ENCODE data around the gene ZSCAN25.
"Not testable (repeated sequence)": the region's sequence is repeated elsewhere in the genome, so short reads cannot be mapped to it uniquely, and the experiment has no call there.

ZSCAN25 gene

DNA sequence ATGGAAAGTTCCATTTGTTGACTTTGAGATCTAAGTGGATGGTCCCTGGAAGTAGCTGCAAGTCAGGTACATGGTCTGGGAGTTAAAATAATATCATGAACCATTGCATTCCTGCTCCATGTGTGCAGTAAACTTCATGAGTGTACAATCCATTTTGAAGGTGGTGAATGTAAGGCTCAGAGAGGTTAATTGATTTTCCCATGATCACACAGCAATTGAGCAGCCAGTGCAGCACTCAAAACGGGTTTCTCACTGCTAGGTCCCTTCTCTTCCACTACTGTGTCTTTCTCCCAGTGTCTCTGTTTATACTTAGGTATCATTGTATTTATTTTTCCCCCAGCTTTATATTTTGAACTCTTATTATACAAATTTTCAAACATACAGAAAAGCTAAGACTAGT lies 9.9 kb downstream of the ZSCAN25 start:
- H3K4me3 ChIP-seq (ENCODE audit: insufficient read depth, low read depth, low read length): no peak overlapping the region
- peaks cover 35% of the 10 kb centered on the region for H3K36me3 ChIP-seq (ENCODE audit: control insufficient read depth, insufficient read depth, low read length)
- H3K27ac ChIP-seq (ENCODE audit: insufficient read depth, low read depth, low read length, poor library complexity, severe bottlenecking): no peak overlapping the region
- H3K9me3 ChIP-seq (ENCODE audit: control insufficient read depth, low read length): no peaks in the 10 kb centered on the region
- 85 to 89% methylated on average over 1 of the region's 1 CpG for WGBS, 2 experiments
- no peaks in the 10 kb centered on the region for H3K4me1 ChIP-seq (ENCODE audit: control insufficient read depth, insufficient read depth, low read length)
- no peaks in the 10 kb centered on the region for H3K27me3 ChIP-seq (ENCODE audit: control insufficient read depth, insufficient read depth, low read length, poor library complexity, severe bottlenecking)

DNA sequence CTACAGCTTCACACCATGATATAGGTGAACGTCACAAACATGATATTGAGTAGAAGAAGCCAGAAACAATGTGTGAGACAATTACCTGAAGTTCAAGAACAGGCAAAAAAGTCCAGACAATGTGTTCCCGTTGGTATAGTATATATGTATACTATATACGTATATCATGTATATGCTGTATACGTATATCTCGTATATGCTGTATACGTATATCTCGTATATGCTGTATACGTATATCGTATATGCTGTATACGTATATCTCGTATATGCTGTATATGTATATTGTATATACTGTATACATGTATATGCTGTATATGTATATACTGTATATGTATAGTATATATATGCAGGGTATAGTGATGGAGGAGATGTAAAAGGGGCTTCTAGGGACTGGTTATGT lies 10.8 kb downstream of the ZSCAN25 start:
- Histone ChIP-seq H3K9me3 (ENCODE audit: control insufficient read depth, low read length) (no peaks in the 10 kb centered on the region), H3K27me3 (ENCODE audit: control insufficient read depth, insufficient read depth, low read length, poor library complexity, severe bottlenecking) (no peaks in the 10 kb centered on the region), H3K36me3 (ENCODE audit: control insufficient read depth, insufficient read depth, low read length) (peaks cover 32% of the 10 kb centered on the region), H3K4me3 (ENCODE audit: insufficient read depth, low read depth, low read length) (no peak overlapping the region), H3K27ac (ENCODE audit: insufficient read depth, low read depth, low read length, poor library complexity, severe bottlenecking) (no peak overlapping the region), H3K4me1 (ENCODE audit: control insufficient read depth, insufficient read depth, low read length) (no peaks in the 10 kb centered on the region)
- WGBS, 2 experiments: 94 to 98% methylated on average over 10 to 11 of the region's 11 CpGs

DNA sequence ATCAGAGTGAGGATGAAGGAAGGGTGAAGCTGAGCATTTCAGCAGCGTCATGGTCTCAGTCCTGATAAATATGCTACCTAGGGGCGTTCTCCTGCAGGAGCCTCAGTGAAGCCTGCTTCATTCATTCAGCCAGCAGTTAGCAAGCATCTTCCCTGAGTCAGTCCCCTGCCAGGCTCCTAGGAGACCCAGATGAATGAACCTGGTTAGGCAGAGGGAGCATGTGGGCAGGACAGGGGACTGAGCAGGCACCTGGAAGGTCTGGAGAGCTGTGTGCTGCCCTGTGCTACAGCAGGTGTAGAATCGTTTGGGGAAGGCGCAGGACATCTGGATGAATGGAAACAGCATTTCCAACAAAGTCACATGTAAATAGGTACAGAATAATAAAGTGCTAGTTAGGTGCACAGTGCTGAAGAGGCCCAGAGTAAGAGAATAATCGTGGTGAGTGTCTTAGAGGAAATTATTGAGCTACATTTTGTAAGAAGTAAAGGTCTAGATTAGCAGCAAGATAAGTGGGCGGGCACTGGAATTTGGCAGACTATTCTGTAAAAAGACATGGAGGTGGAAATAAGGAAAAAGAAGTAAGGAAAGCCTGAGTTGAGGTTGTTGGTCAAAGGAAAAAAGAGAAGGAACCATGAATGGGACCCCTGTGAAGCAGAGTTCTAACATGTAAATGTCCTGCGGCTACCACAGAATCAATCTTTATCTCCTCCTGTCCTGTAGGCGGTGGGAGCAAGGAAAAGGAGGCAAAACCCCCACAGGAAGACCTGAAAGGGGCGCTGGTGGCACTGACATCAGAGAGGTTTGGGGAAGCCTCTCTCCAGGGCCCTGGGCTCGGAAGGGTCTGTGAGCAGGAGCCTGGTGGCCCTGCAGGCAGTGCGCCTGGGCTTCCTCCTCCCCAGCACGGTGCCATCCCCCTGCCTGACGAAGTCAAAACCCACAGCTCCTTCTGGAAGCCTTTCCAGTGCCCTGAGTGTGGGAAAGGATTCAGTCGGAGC lies 12.0 kb downstream of the ZSCAN25 start:
- 53% methylated on average over 14 of the region's 14 CpGs for WGBS, 2 experiments
- peak overlapping the region; percentile 6 for H3K27ac ChIP-seq (ENCODE audit: insufficient read depth, low read depth, low read length, poor library complexity, severe bottlenecking)

DNA sequence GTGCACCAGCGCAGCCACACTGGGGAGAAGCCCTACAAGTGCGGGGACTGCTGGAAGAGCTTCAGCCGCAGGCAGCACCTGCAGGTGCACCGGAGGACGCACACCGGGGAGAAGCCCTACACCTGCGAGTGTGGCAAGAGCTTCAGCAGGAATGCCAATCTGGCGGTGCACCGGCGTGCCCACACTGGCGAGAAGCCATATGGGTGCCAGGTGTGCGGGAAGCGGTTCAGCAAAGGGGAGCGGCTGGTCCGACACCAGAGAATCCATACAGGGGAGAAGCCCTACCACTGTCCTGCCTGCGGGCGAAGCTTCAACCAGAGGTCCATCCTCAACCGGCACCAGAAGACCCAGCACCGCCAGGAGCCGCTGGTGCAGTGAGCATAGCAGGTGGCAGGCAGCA lies 12.9 kb downstream of the ZSCAN25 start:
- H3K9me3 ChIP-seq (ENCODE audit: control insufficient read depth, low read length): no peaks in the 10 kb centered on the region
- WGBS, 2 experiments: 95 to 96% methylated on average over 20 of the region's 20 CpGs
- H3K4me3 ChIP-seq (ENCODE audit: insufficient read depth, low read depth, low read length): no peak overlapping the region
- H3K4me1 ChIP-seq (ENCODE audit: control insufficient read depth, insufficient read depth, low read length): no peaks in the 10 kb centered on the region
- H3K36me3 ChIP-seq (ENCODE audit: control insufficient read depth, insufficient read depth, low read length): peaks cover 27% of the 10 kb centered on the region
- H3K27me3 ChIP-seq (ENCODE audit: control insufficient read depth, insufficient read depth, low read length, poor library complexity, severe bottlenecking): no peaks in the 10 kb centered on the region
- no peak overlapping the region for H3K27ac ChIP-seq (ENCODE audit: insufficient read depth, low read depth, low read length, poor library complexity, severe bottlenecking)

More for the DNA sequence above, 12.0 kb downstream of the ZSCAN25 start:
- no peaks in the 10 kb centered on the region for H3K27me3 ChIP-seq (ENCODE audit: control insufficient read depth, insufficient read depth, low read length, poor library complexity, severe bottlenecking)
- H3K4me1 ChIP-seq (ENCODE audit: control insufficient read depth, insufficient read depth, low read length): no peaks in the 10 kb centered on the region
- H3K36me3 ChIP-seq (ENCODE audit: control insufficient read depth, insufficient read depth, low read length): peaks cover 27% of the 10 kb centered on the region
- no peaks in the 10 kb centered on the region for H3K9me3 ChIP-seq (ENCODE audit: control insufficient read depth, low read length)
- no peak overlapping the region for H3K4me3 ChIP-seq (ENCODE audit: insufficient read depth, low read depth, low read length)

DNA sequence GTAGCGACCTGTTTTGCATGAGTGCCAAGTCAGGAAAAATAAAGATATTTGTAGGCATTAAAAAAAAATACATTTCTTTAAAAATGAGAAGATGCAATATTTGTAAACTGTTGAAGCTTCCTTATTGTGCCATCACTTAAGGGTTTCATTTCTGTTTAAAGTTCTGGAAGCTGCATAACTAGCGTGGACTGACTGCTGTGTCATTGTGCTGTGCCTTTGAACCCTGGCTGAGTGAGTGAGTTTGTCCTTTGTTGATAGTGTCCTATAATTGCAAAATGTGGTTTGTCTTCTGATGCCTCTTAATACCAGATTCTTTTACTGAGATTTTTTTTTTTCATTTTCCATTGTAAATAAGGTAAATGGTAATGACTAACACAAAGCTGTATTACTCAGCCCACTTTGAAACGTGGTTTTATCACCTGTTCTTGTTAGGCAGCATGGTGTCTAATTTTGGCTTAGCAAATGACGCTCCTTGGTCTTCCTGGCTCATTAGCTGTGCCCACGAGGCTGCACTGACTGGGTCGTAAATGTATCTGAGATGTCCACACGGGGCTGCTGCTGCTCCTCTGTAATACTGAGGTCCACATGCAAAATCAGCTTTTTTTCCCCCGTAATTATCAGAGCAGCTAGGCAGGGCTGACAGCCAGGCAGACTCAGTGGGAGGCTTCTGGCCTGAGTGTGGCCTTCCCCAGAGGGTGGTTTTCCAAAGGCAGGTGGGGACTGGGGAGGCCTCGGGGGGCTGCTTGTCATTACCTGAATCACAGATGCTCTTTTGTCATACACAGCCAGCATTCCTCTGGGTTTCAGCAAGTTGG lies 14.8 kb downstream of the ZSCAN25 start:
- Histone ChIP-seq H3K36me3 (ENCODE audit: control insufficient read depth, insufficient read depth, low read length) (peaks cover 17% of the 10 kb centered on the region), H3K27me3 (ENCODE audit: control insufficient read depth, insufficient read depth, low read length, poor library complexity, severe bottlenecking) (no peaks in the 10 kb centered on the region), H3K4me3 (ENCODE audit: insufficient read depth, low read depth, low read length) (no peak overlapping the region), H3K4me1 (ENCODE audit: control insufficient read depth, insufficient read depth, low read length) (no peaks in the 10 kb centered on the region), H3K9me3 (ENCODE audit: control insufficient read depth, low read length) (no peaks in the 10 kb centered on the region), H3K27ac (ENCODE audit: insufficient read depth, low read depth, low read length, poor library complexity, severe bottlenecking) (no peak overlapping the region)
- WGBS, 2 experiments: 32 to 46% methylated on average over 9 of the region's 9 CpGs

DNA sequence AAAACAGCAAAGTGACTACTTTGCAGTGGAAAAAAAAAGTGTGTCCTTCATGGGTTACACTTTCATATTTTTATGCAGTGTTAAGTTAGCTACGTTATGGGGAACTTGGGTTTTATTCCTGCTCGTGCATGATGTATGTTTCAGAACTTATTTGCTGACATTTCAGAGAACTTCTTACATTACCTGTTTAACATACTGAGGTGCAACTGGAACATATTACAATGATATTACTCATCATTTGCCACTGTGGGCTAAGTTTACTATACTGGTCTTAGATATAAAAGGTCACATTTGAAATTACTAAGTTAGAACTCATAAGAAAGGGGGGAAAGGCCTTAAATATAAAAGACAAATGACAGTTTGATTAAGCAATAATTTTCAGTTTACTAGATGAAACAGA lies 20.7 kb downstream of the ZSCAN25 start:
- not testable (repeated sequence) for H3K27ac ChIP-seq (ENCODE audit: insufficient read depth, low read depth, low read length, poor library complexity, severe bottlenecking); H3K4me1 ChIP-seq (ENCODE audit: control insufficient read depth, insufficient read depth, low read length); H3K4me3 ChIP-seq (ENCODE audit: insufficient read depth, low read depth, low read length); H3K9me3 ChIP-seq (ENCODE audit: control insufficient read depth, low read length); H3K36me3 ChIP-seq (ENCODE audit: control insufficient read depth, insufficient read depth, low read length); H3K27me3 ChIP-seq (ENCODE audit: control insufficient read depth, insufficient read depth, low read length, poor library complexity, severe bottlenecking)
- WGBS, 2 experiments: 89% methylated on average over 2 of the region's 2 CpGs

DNA sequence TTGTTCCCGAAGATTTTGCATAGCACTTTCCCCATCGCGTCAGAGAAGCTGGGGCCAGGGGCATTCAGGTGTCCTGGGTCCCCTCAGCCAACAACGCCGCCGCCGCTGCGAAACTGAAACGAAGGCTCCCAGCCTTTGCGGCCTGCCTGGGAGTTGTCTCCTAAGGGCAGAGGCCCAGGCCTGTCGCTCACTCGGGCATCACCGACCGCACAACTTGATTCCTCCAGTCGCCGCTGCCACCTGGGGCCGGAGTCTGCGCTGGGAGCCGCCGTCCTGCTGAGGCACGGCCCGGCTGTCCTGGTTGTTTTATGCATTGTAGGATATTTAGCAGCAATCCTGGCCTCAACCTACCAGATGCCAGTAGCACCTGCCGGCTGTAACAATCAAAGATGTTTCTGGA lies 22.0 kb downstream of the ZSCAN25 start:
- Histone ChIP-seq H3K4me1 (ENCODE audit: control insufficient read depth, insufficient read depth, low read length) (no peaks in the 10 kb centered on the region), H3K27ac (ENCODE audit: insufficient read depth, low read depth, low read length, poor library complexity, severe bottlenecking) (no peak overlapping the region)
- WGBS, 2 experiments: 90% methylated on average over 23 of the region's 23 CpGs

DNA sequence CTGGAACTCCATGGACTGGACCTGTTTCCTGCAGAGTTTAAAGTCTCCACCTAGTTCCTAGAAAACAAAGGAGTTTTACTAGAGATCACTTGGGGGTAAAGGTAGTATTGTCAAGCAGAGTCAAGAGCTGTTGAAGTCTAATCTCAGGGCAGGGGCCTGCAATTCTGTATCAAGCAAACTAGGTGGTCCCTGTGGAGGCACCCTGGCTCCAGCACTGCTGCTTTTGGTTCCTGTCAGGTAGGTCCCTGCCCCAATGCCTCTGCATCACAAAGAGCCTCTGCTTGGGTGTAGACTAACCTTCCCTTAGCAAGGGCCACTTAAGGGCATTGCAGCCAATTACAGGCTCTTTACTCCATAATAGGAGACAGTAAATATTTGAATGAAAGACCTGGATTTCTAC lies 22.5 kb downstream of the ZSCAN25 start:
- Histone ChIP-seq H3K27ac (ENCODE audit: insufficient read depth, low read depth, low read length, poor library complexity, severe bottlenecking) (no peak overlapping the region), H3K36me3 (ENCODE audit: control insufficient read depth, insufficient read depth, low read length) (no peaks in the 10 kb centered on the region), H3K4me1 (ENCODE audit: control insufficient read depth, insufficient read depth, low read length) (no peaks in the 10 kb centered on the region), H3K27me3 (ENCODE audit: control insufficient read depth, insufficient read depth, low read length, poor library complexity, severe bottlenecking) (no peaks in the 10 kb centered on the region), H3K4me3 (ENCODE audit: insufficient read depth, low read depth, low read length) (no peak overlapping the region), H3K9me3 (ENCODE audit: control insufficient read depth, low read length) (no peaks in the 10 kb centered on the region)

More for the DNA sequence above, 22.0 kb downstream of the ZSCAN25 start:
- H3K9me3 ChIP-seq (ENCODE audit: control insufficient read depth, low read length): no peaks in the 10 kb centered on the region
- no peaks in the 10 kb centered on the region for H3K27me3 ChIP-seq (ENCODE audit: control insufficient read depth, insufficient read depth, low read length, poor library complexity, severe bottlenecking)
- no peaks in the 10 kb centered on the region for H3K36me3 ChIP-seq (ENCODE audit: control insufficient read depth, insufficient read depth, low read length)
- H3K4me3 ChIP-seq (ENCODE audit: insufficient read depth, low read depth, low read length): no peak overlapping the region

DNA sequence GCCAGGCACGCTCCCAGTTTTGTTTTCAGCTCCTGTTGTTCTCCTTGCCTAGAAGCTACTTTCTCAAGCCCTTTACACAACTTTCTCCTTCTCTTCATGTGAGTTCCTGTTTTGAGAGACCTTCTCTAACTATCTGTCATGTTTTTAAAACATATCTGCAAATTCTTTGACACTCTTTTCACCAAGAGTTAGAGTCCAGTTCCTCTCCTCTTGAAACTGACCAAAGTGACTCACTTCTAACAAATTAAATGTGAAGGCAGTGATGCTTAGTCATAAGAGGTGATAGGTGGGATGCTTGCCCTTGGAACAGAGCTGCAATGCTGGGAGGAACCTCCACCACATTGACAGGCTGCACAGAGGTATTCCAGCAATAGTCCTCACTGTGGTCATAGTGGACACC lies 25.3 kb downstream of the ZSCAN25 start:
- Histone ChIP-seq H3K4me3 (ENCODE audit: insufficient read depth, low read depth, low read length) (no peak overlapping the region), H3K4me1 (ENCODE audit: control insufficient read depth, insufficient read depth, low read length) (no peaks in the 10 kb centered on the region), H3K36me3 (ENCODE audit: control insufficient read depth, insufficient read depth, low read length) (no peaks in the 10 kb centered on the region), H3K9me3 (ENCODE audit: control insufficient read depth, low read length) (no peaks in the 10 kb centered on the region), H3K27ac (ENCODE audit: insufficient read depth, low read depth, low read length, poor library complexity, severe bottlenecking) (no peak overlapping the region), H3K27me3 (ENCODE audit: control insufficient read depth, insufficient read depth, low read length, poor library complexity, severe bottlenecking) (no peaks in the 10 kb centered on the region)
- WGBS, 2 experiments: 94 to 95% methylated on average over 1 of the region's 1 CpG

DNA sequence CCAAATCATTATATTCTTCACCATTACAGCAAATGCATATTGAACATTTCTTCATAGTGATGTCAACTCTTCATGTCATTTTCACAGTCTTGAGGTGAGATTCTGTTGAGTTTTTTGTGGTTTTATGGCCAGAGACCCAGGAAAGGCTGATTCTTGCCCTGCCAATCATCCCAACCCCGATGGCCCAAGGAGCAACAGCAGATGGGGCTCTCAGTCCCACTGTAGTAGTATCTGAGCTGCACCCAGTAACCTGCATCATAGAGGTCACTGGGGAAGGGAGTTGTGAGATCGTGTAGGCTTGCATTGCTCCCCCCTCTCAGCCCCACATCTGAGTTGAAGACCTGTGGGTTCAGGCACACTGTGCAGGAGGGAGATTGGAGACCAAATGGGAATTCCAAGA lies 26.7 kb downstream of the ZSCAN25 start:
- H3K27ac ChIP-seq (ENCODE audit: insufficient read depth, low read depth, low read length, poor library complexity, severe bottlenecking): no peak overlapping the region
- no peaks in the 10 kb centered on the region for H3K4me1 ChIP-seq (ENCODE audit: control insufficient read depth, insufficient read depth, low read length)
- H3K27me3 ChIP-seq (ENCODE audit: control insufficient read depth, insufficient read depth, low read length, poor library complexity, severe bottlenecking): no peaks in the 10 kb centered on the region
- no peaks in the 10 kb centered on the region for H3K36me3 ChIP-seq (ENCODE audit: control insufficient read depth, insufficient read depth, low read length)
- no peak overlapping the region for H3K4me3 ChIP-seq (ENCODE audit: insufficient read depth, low read depth, low read length)
- 93 to 98% methylated on average over 2 of the region's 2 CpGs for WGBS, 2 experiments
- no peaks in the 10 kb centered on the region for H3K9me3 ChIP-seq (ENCODE audit: control insufficient read depth, low read length)

All from ectodermal cell (in vitro differentiated cells).